ENCODE measurements around the gene MDH1. TPM values are rescaled to one million over a fixed set of nuclear protein-coding genes. Genes with fewer than 3 reads are reported as not detected.

MDH1 gene
- total and polyA plus RNA-seq, 9 of the 15 experiments (the other 6 are each of a cell fraction or from before 2014, with no cell fraction given): 191 to 1,225 (median 284) TPM

GRCh38 chr2:63613391-63613901 lies 24.7 kb downstream of the MDH1 start:
- POLR2A ChIA-PET: interaction anchor here (0.6 kb wide), 1 partner anchor 62 kb away, joined by 3 read pairs; no protein-coding TSS in a partner anchor
- ATAC-seq (no peak), FAIRE-seq (no peak), DNase-seq (ENCODE audit: extremely low read depth in 1 of 4, low spot score in 3 of 4) (no peak)
- H3K27ac ChIP-seq (ENCODE audit: extremely low read depth, low read depth, low read length): no peak overlapping the region
- CTCF ChIA-PET (ENCODE audit: low intra/inter-chr PET ratio): no interaction called here
- H3K27me3 ChIP-seq (ENCODE audit: control insufficient read depth in 2 of 2, insufficient read depth in 2 of 2, low read length in 2 of 2): peaks cover 0 to under 1% of the 10 kb centered on the region in 2 experiments; a peak in 1 of 5 replicates
- no TSS peak for BruUV-seq (replicated peaks)
- no peak overlapping the region for H3K4me2 ChIP-seq (ENCODE audit: insufficient read depth, low read length)
- in situ Hi-C loops (cut with MboI): no loop called here
- no peaks in the 10 kb centered on the region for H3K36me3 ChIP-seq (ENCODE audit: control insufficient read depth, insufficient read depth, low read length)
- H3K9me3 ChIP-seq (replicated peaks; ENCODE audit: control insufficient read depth, insufficient read depth, low read depth, low read length): no peaks in the 10 kb centered on the region
- H3K79me2 ChIP-seq (ENCODE audit: control insufficient read depth, insufficient read depth, low read length): no peaks in the 10 kb centered on the region
- no peak overlapping the region for H3K4me3 ChIP-seq
- no peaks in the 10 kb centered on the region; a peak in 3 of 5 replicates for H3K4me1 ChIP-seq (replicated peaks in 1 of 2; ENCODE audit: control insufficient read depth in 2 of 2, insufficient read depth in 2 of 2, low read length in 2 of 2)
- 31% methylated on average over 2 of the region's 2 CpGs for WGBS (ENCODE audit: insufficient coverage, low coverage, missing lambda C conversion rate)
- H3K9ac ChIP-seq (ENCODE audit: insufficient read depth in 1 of 2, low read depth in 2 of 2, low read length in 2 of 2): no peak overlapping the region
- no peaks in the 10 kb centered on the region for H3K9me1 ChIP-seq (ENCODE audit: control insufficient read depth, insufficient read depth, low read length)
- H4K20me1 ChIP-seq (replicated peaks; ENCODE audit: control insufficient read depth, insufficient read depth, low read length): no peaks in the 10 kb centered on the region
- TF ChIP-seq RBM34 (IDR thresholded peaks at IDR 0.05; ENCODE audit: borderline replicate concordance, insufficient read depth, low read length): no peak
- no peak overlapping the region for H2AFZ ChIP-seq (ENCODE audit: low read depth, low read length)
- intact Hi-C loops (cut with micrococcal nuclease): no loop called here

GRCh38 chr2:63614448-63614968 lies 25.7 kb downstream of the MDH1 start:
- Histone ChIP-seq H2AFZ (ENCODE audit: low read depth, low read length) (peak overlapping the region; percentile 81; the same call in 1 of the 2 replicates), H3K9me3 (replicated peaks; ENCODE audit: control insufficient read depth, insufficient read depth, low read depth, low read length) (no peaks in the 10 kb centered on the region), H3K9me1 (ENCODE audit: control insufficient read depth, insufficient read depth, low read length) (no peaks in the 10 kb centered on the region), H3K4me3 (no peak overlapping the region), H4K20me1 (replicated peaks; ENCODE audit: control insufficient read depth, insufficient read depth, low read length) (no peaks in the 10 kb centered on the region), H3K4me2 (ENCODE audit: insufficient read depth, low read length) (no peak overlapping the region), H3K9ac (ENCODE audit: insufficient read depth in 1 of 2, low read depth in 2 of 2, low read length in 2 of 2) (no peak overlapping the region), H3K27me3 (ENCODE audit: control insufficient read depth in 2 of 2, insufficient read depth in 2 of 2, low read length in 2 of 2) (peaks cover 5 to 6% of the 10 kb centered on the region in 2 experiments; a peak in 3 of 5 replicates), H3K4me1 (replicated peaks in 1 of 2; ENCODE audit: control insufficient read depth in 2 of 2, insufficient read depth in 2 of 2, low read length in 2 of 2) (no peaks in the 10 kb centered on the region; a peak in 3 of 5 replicates), H3K27ac (ENCODE audit: extremely low read depth, low read depth, low read length) (no peak overlapping the region), H3K79me2 (ENCODE audit: control insufficient read depth, insufficient read depth, low read length) (no peaks in the 10 kb centered on the region), H3K36me3 (ENCODE audit: control insufficient read depth, insufficient read depth, low read length) (no peaks in the 10 kb centered on the region)
- DNase-seq (ENCODE audit: extremely low read depth in 1 of 4, low spot score in 3 of 4) (no peak), FAIRE-seq (no peak), ATAC-seq (no peak)
- intact Hi-C loops (cut with micrococcal nuclease) (no loop called here), in situ Hi-C loops (cut with MboI) (no loop called here)
- ChIA-PET CTCF (ENCODE audit: low intra/inter-chr PET ratio) (no interaction called here), POLR2A (interaction anchor here (0.6 to 1.2 kb wide), 3 partner anchors 9 to 1745 kb away, joined by 3 to 8 read pairs (median 3); no protein-coding TSS in a partner anchor)
- WGBS (ENCODE audit: insufficient coverage, low coverage, missing lambda C conversion rate): 49% methylated on average over 2 of the region's 2 CpGs
- no TSS peak for BruUV-seq (replicated peaks)
- TF ChIP-seq CBFB (CRISPR knock-in tag; IDR thresholded peaks at IDR 0.05) (no peak), SOX6 (IDR thresholded peaks at IDR 0.05) (no peak), WHSC1 (IDR thresholded peaks at IDR 0.05; ENCODE audit: low read length) (no peak), PURB (CRISPR knock-in tag; IDR thresholded peaks at IDR 0.05; ENCODE audit: low read depth) (no peak), HEY1 (CRISPR knock-in tag; IDR thresholded peaks at IDR 0.05; ENCODE audit: borderline replicate concordance) (no peak), ZNF655 (CRISPR knock-in tag; IDR thresholded peaks at IDR 0.05) (no peak), BCLAF1 (IDR thresholded peaks at IDR 0.05; ENCODE audit: borderline replicate concordance in 1 of 2, control insufficient read depth in 1 of 2, low read depth in 2 of 2, low read length in 1 of 2) (no peak), TOE1 (IDR thresholded peaks at IDR 0.05; ENCODE audit: borderline replicate concordance) (no peak), TOE1 (CRISPR knock-in tag; IDR thresholded peaks at IDR 0.05; ENCODE audit: borderline replicate concordance, low read depth) (no peak), ZNF12 (CRISPR knock-in tag; IDR thresholded peaks at IDR 0.05) (no peak)

Measured in K562 (cell line).